HuH-7.5 (cell line): Measurements from ENCODE around the gene ZNF827.

Source experiments
- DNase-seq: peaks from one replicate; pipeline ENCODE4 v3.0.0; 2011; ENCODE audit warnings: low spot score

ZNF827 gene, protein sequence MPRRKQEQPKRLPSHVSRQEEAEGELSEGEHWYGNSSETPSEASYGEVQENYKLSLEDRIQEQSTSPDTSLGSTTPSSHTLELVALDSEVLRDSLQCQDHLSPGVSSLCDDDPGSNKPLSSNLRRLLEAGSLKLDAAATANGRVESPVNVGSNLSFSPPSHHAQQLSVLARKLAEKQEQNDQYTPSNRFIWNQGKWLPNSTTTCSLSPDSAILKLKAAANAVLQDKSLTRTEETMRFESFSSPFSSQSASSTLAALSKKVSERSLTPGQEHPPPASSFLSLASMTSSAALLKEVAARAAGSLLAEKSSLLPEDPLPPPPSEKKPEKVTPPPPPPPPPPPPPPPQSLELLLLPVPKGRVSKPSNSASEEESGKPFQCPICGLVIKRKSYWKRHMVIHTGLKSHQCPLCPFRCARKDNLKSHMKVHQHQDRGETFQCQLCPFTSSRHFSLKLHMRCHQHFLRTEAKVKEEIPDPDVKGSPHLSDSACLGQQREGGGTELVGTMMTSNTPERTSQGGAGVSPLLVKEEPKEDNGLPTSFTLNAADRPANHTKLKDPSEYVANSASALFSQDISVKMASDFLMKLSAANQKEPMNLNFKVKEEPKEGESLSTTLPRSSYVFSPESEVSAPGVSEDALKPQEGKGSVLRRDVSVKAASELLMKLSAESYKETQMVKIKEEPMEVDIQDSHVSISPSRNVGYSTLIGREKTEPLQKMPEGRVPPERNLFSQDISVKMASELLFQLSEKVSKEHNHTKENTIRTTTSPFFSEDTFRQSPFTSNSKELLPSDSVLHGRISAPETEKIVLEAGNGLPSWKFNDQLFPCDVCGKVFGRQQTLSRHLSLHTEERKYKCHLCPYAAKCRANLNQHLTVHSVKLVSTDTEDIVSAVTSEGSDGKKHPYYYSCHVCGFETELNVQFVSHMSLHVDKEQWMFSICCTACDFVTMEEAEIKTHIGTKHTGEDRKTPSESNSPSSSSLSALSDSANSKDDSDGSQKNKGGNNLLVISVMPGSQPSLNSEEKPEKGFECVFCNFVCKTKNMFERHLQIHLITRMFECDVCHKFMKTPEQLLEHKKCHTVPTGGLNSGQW

GRCh38 chr4:145938618-145939440 is at the start of gene ZNF827:
TSS of gene ZNF827 (minus strand) at chr4:145938823. CDS start at chr4:145938407, 416 bp downstream.
- peak; percentile 55 for DNase-seq

DNA sequence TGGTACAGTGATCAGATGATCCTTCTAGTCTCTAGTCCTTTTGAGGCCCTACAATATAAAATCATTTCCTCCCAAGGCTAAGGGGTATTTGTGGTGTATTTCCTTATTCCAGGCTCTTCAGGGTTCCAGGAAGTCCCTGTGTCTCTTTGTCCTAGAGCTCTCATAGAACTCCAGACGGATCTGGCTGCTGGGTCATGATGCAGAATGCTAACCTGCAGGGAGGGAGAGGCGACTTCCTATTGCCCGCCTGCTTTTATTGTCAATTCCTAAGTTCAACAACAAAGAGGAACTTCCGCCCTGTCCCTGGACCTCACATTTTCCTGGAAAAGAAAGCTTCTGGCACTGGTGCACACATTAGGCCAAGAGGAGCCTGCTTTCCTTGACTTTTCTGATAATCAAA is 45.9 kb upstream of the ZNF827 start:
- no peak for DNase-seq

DNA sequence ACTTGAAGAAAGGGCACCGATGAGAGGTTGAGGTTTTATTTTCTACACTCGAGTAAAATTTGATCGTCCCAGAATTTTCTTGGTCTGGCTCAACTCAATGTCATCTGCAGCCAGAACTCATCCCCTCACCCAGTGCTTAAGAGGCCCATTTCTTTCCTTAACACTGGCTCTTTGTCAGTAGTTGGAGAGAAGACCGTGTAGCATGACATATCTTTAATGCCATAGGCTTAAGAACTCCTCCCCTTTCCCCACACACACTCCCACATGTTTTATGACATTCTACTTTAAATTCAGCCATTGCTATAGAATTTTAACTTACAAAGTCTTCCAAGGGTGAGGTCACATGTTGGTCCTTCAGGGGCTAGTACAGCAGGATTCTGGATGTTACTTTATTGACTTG is 44.2 kb upstream of the ZNF827 start:
- no peak for DNase-seq

GRCh38 chr4:145979160-145979559 is 40.5 kb upstream of the ZNF827 start:
- no peak for DNase-seq

- DNase-seq = no peak
Measured at GRCh38 chr4:145976680-145977079, 38.1 kb upstream of the ZNF827 start.

- no peak for DNase-seq
Measured at GRCh38 chr4:145960012-145960411, 21.4 kb upstream of the ZNF827 start.

GRCh38 chr4:145957302-145957701 is 18.7 kb upstream of the ZNF827 start:
- no peak for DNase-seq

DNA sequence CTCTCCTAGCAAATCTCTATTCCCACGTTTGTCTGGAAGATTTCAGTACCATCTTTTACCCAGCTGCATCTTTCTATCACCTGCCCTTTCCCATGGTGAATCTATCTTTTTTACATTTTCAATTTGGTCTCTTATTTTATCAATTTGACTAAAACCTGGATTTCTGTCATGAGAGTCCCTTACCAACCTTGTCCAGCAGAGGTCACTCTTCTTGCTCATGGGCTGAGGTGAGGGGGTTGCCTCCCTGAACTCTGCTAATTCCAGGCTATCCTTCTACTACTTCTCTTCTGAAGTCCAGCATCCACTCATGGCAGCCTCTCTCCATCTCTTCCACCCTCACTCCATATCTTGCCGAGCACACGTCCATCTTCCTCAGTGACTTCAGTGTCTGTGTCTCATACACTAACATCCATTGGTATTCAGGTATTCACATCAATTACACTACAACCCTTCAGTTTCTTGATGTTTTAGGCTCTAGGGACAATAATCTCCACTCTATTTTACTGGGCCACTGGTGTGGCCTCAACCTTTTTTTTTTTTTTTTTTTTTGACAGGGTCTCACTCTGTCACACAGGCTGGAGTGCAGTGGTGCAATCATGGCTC is 17.8 kb upstream of the ZNF827 start:
- DNase-seq = peak; percentile 16

DNA sequence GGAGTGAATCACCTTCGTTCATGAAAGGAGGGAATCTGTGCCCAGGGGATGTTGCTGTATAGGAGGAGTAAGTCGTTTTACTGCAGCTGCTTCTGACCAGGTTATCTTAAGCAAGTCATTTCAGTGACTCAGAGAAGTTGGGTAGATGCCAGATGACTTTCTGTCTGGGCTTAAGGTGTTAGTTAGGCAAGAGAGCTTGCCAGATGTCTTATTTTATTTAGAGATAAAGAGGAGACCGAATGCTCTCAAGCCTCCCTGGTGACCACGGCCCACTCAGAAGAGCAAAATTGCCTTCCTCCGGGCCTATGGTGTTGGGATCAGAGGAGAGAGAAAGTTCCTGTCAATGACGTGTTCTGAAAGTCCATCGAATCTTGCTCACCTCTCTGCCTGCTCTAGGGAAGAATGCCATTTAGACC is 16.3 kb upstream of the ZNF827 start:
- DNase-seq = no peak

GRCh38 chr4:145951931-145952330 is 13.3 kb upstream of the ZNF827 start:
- no peak for DNase-seq

- no peak for DNase-seq
Measured at GRCh38 chr4:145945431-145946155, 7.0 kb upstream of the ZNF827 start.

DNA sequence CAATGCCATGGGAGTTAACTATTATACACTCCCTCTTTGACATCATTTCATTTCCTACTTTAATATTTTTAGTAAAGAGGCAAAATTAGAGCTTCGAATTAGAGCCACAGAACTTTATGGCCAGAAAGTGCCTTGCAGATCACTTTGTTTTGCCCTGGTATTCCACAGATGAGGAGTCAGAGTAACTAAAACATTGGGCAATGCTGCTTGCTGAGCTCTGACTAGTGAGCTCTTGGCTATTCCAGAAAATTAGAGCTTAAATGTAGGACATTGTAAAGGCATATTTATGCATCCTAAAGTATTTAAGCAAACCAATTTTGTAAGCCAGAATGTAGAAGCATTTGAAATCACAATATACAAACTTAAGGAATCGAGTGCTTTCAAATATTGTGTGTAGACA is 6.3 kb upstream of the ZNF827 start:
- DNase-seq = no peak

DNA sequence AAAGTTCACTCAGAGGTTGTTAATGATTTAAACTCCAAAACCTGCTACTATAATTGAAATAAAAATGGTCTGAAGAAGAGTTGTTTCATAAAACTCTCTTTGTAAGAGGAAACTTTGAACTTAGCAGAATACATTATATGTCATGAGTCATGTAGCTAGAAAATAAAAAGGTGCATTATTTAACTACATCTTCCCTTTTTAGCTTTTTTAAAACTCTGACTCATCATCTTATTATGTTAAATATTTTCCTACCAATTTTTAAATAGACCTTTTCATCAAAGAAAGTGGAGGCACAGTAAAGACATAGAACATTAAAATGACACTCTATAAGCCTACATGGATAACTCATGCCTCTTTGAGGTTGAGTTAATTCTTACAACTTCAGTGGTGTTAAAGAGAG is 1.2 kb upstream of the ZNF827 start:
- DNase-seq = no peak

GRCh38 chr4:145939441-145939750 is 773 bp upstream of the ZNF827 start:
- DNase-seq = no peak

DNA sequence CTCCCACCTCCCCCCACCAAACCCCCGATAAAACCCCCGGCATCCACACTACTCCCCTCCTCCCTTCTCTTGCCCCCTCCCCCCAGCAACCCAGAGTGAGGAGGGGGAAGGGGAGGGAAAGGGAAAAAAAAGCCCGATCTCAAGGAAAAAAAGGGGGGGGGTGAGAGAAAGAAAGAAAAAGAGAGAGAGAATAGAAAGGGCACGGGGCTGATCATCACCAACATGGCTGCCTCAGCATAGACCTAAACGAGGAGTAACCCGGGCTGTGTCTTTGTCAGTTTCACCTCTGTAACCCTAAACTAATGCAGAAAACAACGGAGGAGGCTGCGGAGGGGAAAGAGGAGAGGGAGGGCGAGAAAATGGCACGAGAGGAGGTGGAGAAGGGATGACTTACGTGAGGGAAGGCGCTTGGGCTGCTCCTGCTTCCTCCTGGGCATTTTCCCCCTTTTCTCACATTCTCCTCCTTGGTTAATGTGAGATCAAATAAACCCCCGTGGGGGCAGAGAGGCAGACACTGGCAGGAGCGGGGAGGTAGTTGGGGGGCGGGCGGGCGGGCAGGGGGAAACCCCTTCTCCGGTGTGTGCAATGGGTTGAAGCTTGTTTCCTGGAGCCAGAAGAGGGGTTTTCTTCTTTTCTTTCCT is 532 bp downstream of the ZNF827 start:
- DNase-seq = peak; percentile 44

- peak; percentile 60 for DNase-seq
Measured at GRCh38 chr4:145936997-145937901, 1.4 kb downstream of the ZNF827 start.

DNA sequence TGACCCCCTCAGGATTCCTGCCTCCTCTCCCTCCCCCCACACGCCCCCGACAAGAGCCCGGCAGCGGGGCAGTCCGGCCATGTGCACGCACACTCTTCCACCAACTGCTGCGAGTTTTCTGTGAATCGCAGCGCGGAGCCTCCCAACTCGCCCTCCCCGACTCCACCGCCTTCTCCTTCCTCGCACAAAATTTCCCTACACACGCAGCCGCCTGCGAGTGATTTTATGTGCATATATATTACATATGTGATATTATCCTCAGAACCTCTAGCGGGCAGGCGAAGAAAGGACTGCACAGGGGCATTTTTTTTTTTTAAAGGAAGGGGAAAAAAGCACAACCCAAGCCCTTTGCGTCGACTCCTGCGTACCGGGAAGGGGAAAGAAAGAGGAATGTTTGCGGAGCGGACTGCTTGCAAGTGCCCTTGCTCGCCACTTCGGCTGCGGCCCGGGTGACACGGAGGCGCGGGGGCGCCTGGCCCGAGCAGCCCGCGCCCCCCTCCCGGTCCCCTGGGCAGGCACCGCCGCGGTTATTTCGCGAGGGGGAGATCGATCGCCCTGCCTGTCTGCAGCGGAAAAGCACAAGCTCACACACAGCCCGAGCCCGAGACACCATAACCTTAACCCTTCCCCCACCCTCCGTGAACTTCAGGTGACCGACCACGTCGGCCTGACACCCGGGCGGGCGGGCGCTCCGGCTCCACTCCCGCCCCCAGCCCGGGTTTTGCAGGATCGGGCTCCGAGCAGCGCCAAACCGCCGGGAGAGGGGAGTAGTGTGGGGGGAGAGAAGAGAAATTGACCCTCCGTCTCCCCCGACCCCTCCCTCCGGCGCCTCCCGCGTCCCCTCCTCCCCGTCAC is 2.3 kb downstream of the ZNF827 start:
- peak; percentile 66 for DNase-seq
